GM12878 (cell line): ENCODE data around the gene FLT1. TPM values are rescaled to one million over a fixed set of nuclear protein-coding genes. Genes with fewer than 3 reads are reported as not detected.

Experiments
- ATAC-seq: fragments of 200-7000 bp; cut with Tn5 transposase; 3 replicates; pipeline ENCODE4 v1.9.1; 2020; ENCODE audit warnings: mild to moderate bottlenecking, moderate library complexity
- BruUV-seq: library from RNA; stranded (reverse); fragments of 400-500 nt; replicated peaks from 2 replicates; lab custom pipeline; 2021; lab: Mats Ljungman, UMichigan
- CTCF ChIA-PET: fragments of 300-600 bp; sonication (Branson Sonifier 250); formaldehyde crosslinking; extraction: SDS; loops from one replicate; lab custom pipeline; 2021; ENCODE audit warnings: inconsistent platforms; lab: Yijun Ruan, JAX
- POLR2A ChIA-PET: fragments of 350-600 bp; formaldehyde crosslinking; extraction: SDS; loops from one replicate; lab custom pipeline; 2021; ENCODE audit warnings: inconsistent platforms; lab: Charles Lee
- RAD21 ChIA-PET: fragments of 300-600 bp; sonication (Branson Sonifier 250); formaldehyde crosslinking; loops from one replicate; lab custom pipeline; 2023; ENCODE audit warnings: antibody characterized with exemption; ENCODE audit not compliant: unreplicated experiment; lab: Charles Lee
- SMC1A ChIA-PET: fragments of 300-600 bp; sonication (Branson Sonifier 250); formaldehyde crosslinking; loops from one replicate; lab custom pipeline; 2023; ENCODE audit not compliant: unreplicated experiment, uncharacterized antibody; lab: Charles Lee
- DNase-seq: peaks from one replicate; pipeline ENCODE4 v3.0.0-alpha.2; 2011; ENCODE audit warnings: low read depth, low spot score
- FAIRE-seq: peaks from 3 replicates; lab custom pipeline; 2011; peaks lifted over from hg19 to GRCh38; lab: Jason Lieb, UNC
- H2AFZ ChIP-seq: 2 replicates; pipeline ENCODE4 v1.6.0; 2011; ENCODE audit warnings: low read depth, low read length, control low read depth; ENCODE audit not compliant: control insufficient read depth
- H3K27ac ChIP-seq: 2 replicates; pipeline ENCODE4 v1.5.1; 2011; ENCODE audit warnings: control low read depth; ENCODE audit not compliant: control insufficient read depth, insufficient read depth
- H3K27me3 ChIP-seq, 2 experiments: replicated peaks in 1 of 2; 2 replicates each; pipeline versions ENCODE4 v1.6.0 to v1.6.1; 2011; ENCODE audit warnings: low read length in 1 of 2; ENCODE audit not compliant: control insufficient read depth in 2 of 2, insufficient read depth in 2 of 2
- H3K36me3 ChIP-seq, 2 experiments: 2 replicates each; pipeline ENCODE4 v1.5.1; 2011; ENCODE audit warnings: low read length in 1 of 2; ENCODE audit not compliant: control insufficient read depth in 2 of 2, insufficient read depth in 2 of 2
- H3K4me1 ChIP-seq: 2 replicates; pipeline ENCODE4 v1.6.1; 2011; ENCODE audit warnings: mild to moderate bottlenecking, low read length, moderate library complexity, mixed read lengths; ENCODE audit not compliant: control insufficient read depth, insufficient read depth
- H3K4me2 ChIP-seq: 2 replicates; pipeline ENCODE4 v1.6.0; 2011; ENCODE audit warnings: control low read depth; ENCODE audit not compliant: control insufficient read depth, insufficient read depth
- H3K4me3 ChIP-seq: fragments of 200-600 bp; sonication (generic); 2 replicates; pipeline ENCODE4 v1.5.1; 2016
- H3K79me2 ChIP-seq: 2 replicates; pipeline ENCODE4 v1.6.0; 2011; ENCODE audit warnings: low read length; ENCODE audit not compliant: control insufficient read depth, insufficient read depth
- H3K9ac ChIP-seq: 2 replicates; pipeline ENCODE4 v1.8.0; 2011; ENCODE audit warnings: low read length, control low read depth, mixed read lengths; ENCODE audit not compliant: control insufficient read depth, insufficient read depth
- H3K9me3 ChIP-seq: replicated peaks from 3 replicates; pipeline ENCODE4 v1.5.1; 2011; ENCODE audit warnings: mild to moderate bottlenecking, low read length; ENCODE audit not compliant: control insufficient read depth, insufficient read depth
- H4K20me1 ChIP-seq: 2 replicates; pipeline ENCODE4 v1.6.0; 2011; ENCODE audit not compliant: control insufficient read depth, insufficient read depth
- PKNOX1 ChIP-seq: fragments of 450-650 bp; IDR thresholded peaks from 2 replicates; pipeline ENCODE4 v1.6.1; 2016; ENCODE audit warnings: mild to moderate bottlenecking
- PML ChIP-seq: IDR thresholded peaks from 2 replicates; pipeline ENCODE4 v1.6.1; 2012; ENCODE audit warnings: low read length, inconsistent platforms
- POLR2AphosphoS5 ChIP-seq: IDR thresholded peaks from 2 replicates; pipeline ENCODE4 v1.6.1; 2011; ENCODE audit warnings: mild to moderate bottlenecking, low read length, inconsistent platforms
- RUNX3 ChIP-seq: IDR thresholded peaks from 2 replicates; pipeline ENCODE4 v1.6.1; 2012; ENCODE audit warnings: low read length, inconsistent platforms
- SMAD1 ChIP-seq: fragments of 450-650 bp; IDR thresholded peaks from 2 replicates; pipeline ENCODE4 v1.6.1; 2018; ENCODE audit warnings: mild to moderate bottlenecking, low read depth; ENCODE audit not compliant: partially characterized antibody
- SREBF1 ChIP-seq: IDR thresholded peaks from 2 replicates; pipeline ENCODE4 v1.6.1; 2012; ENCODE audit warnings: mild to moderate bottlenecking, low read length
- TCF7 ChIP-seq: IDR thresholded peaks from 2 replicates; pipeline ENCODE4 v1.6.1; 2014; ENCODE audit warnings: antibody characterized with exemption, borderline replicate concordance
- YY1 ChIP-seq: IDR thresholded peaks from 2 replicates; pipeline ENCODE4 v1.6.1; 2011; ENCODE audit warnings: low read depth, mild to moderate bottlenecking, low read length
- WGBS: methylation state at CpG from one replicate; pipeline ENCODE4 v1.1.6; 2016; ENCODE audit warnings: low lambda C conversion rate; ENCODE audit not compliant: insufficient replicate concordance, insufficient coverage; ENCODE audit errors: missing lambda C conversion rate; 5-methylcytosine and 5-hydroxymethylcytosine counted together
- in situ Hi-C: fragments of 300-500 bp; cut with MboI; formaldehyde crosslinking; loops from 9 replicates; pipeline ENCODE4 v1.14.3; 2018; ENCODE audit warnings: mixed read lengths
- intact Hi-C: fragments of 100-400 bp; cut with micrococcal nuclease; formaldehyde crosslinking; loops from one replicate; pipeline ENCODE4 v1.14.2; 2022; ENCODE audit not compliant: unreplicated experiment
- polyA plus RNA-seq, 11 experiments: library from polyadenylated mRNA; depleted of rRNA in 4 of 11; unstranded in 6 of 11; stranded (reverse) in 5 of 11; fragments of >200 nt; fragmentation: Nextera tagmentation in 4 of 11; fragmentation: Illumina TruSeq in 1 of 11; extraction: Ambion mirVana in 4 of 11; extraction: Trizol in 1 of 11; gene quantifications; 1 replicate in 1 of 11; 2 replicates in 10 of 11; pipeline versions ENCODE4 v1.2.1 to v1.2.3, GENCODE V29; 2011 to 2016; ENCODE audit warnings: inconsistent platforms in 2 of 11, missing spikeins in 2 of 11, low read depth in 1 of 11
- total RNA-seq, 4 experiments: library from RNA; depleted of rRNA in 3 of 4; stranded (reverse); fragments of >200 nt in 3 of 4; fragmentation: Illumina TruSeq in 1 of 4; extraction: Trizol in 1 of 4; gene quantifications; 2 replicates each; pipeline versions ENCODE4 v1.2.1 to v1.2.3, GENCODE V29; 2013 to 2021

FLT1 gene
- total and polyA plus RNA-seq, 10 of the 15 experiments (the other 5 are each of a cell fraction or from before 2014, with no cell fraction given), result 0.55 to 5.6 (median 0.84) TPM

DNA sequence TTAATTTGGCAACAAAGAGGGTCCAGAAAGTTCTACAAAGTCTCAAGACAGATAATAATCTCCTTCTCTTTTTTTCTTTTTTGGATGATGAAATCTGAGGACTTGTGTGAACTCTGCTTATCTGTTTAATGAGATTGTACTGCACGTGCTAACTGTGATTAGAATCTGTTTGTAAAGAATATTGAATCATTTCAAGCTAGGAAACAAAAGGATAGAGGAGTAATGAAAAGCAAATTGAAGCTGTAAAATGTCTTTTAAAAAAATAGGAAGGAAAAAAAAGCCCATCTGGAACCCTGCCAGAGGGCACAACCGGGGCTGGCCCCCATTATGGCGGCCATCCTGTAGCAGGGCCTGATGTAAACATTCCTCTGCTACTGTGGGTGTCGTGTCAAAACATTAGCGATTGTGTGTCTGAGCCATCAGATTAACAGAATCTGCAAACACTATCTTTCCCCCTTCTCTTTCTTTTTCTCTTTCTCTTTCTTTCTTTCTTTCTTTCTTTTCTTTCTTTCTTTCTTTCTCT, 83.0 kb downstream of the FLT1 start:
- RAD21 ChIA-PET, result interaction anchor here (0.7 kb wide), 2 partner anchors 11 to 356 kb away, joined by 3 to 6 read pairs; no protein-coding TSS in a partner anchor
- no TSS peak for BruUV-seq
- DNase-seq (no peak), ATAC-seq (no peak), FAIRE-seq (no peak)
- H2AFZ ChIP-seq, result no peak overlapping the region; the same call in none of the 2 replicates
- H3K4me1 ChIP-seq, result peaks cover 38% of the 10 kb centered on the region
- H4K20me1 ChIP-seq, result no peaks in the 10 kb centered on the region
- H3K4me2 ChIP-seq, result no peak overlapping the region
- in situ Hi-C loops, result no loop called here
- H3K27me3 ChIP-seq, result no peaks in the 10 kb centered on the region
- no peaks in the 10 kb centered on the region; the same call in 2 of the 3 replicates for H3K9me3 ChIP-seq
- H3K36me3 ChIP-seq, result no peaks in the 10 kb centered on the region
- POLR2A ChIA-PET, result interaction anchor here (0.7 kb wide), 1 partner anchor 32 kb away, joined by 8 read pairs; no protein-coding TSS in a partner anchor
- CTCF ChIA-PET, result interaction anchor here (1.0 to 1.6 kb wide), 2 partner anchors 18 to 200 kb away, joined by 3 to 4 read pairs; no protein-coding TSS in a partner anchor
- no peak overlapping the region for H3K4me3 ChIP-seq
- H3K27ac ChIP-seq, result no peak overlapping the region
- SMC1A ChIA-PET, result interaction anchor here (0.6 kb wide), 1 partner anchor 14 kb away, joined by 3 read pairs; no protein-coding TSS in a partner anchor
- no peaks in the 10 kb centered on the region for H3K79me2 ChIP-seq
- no peak overlapping the region for H3K9ac ChIP-seq
- TF ChIP-seq PML (no peak), YY1 (peak; percentile 69; the same call in 1 of the 2 replicates), SMAD1 (no peak), POLR2AphosphoS5 (no peak), SREBF1 (no peak)
- intact Hi-C loops, result no loop called here
- 39% methylated on average over 5 of the region's 5 CpGs for WGBS

DNA sequence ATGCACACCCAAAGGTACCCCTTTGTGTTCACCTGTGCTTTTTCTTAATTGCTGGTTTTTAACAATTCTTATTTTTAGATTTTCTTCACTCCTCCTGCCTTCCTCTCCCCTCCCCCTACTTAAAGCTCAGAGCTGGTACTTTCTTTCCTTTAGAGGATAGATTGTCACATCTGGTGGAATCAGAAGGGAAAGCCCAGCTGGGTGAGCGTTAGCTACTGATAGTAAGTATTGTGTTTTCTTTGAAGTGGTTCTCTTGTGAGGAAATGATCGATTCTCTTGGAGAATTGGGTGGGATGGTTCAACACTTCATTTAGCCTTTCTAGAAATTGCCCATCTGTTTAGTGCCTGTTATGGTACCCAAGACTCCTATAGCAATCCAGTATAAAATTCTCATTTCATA, 84.8 kb downstream of the FLT1 start:
- BruUV-seq, result no TSS peak
- Histone ChIP-seq H2AFZ (no peak overlapping the region), H3K9me3 (no peaks in the 10 kb centered on the region), H3K4me2 (no peak overlapping the region), H3K4me1 (peaks cover 38% of the 10 kb centered on the region), H3K36me3 (no peaks in the 10 kb centered on the region), H4K20me1 (no peaks in the 10 kb centered on the region), H3K9ac (no peak overlapping the region), H3K27me3 (no peaks in the 10 kb centered on the region), H3K4me3 (no peak overlapping the region), H3K79me2 (no peaks in the 10 kb centered on the region), H3K27ac (no peak overlapping the region)
- POLR2A ChIA-PET, result interaction anchor here (0.5 to 1.3 kb wide), 5 partner anchors 9 to 576 kb away, joined by 3 to 5 read pairs (median 3); no protein-coding TSS in a partner anchor
- no peak for FAIRE-seq
- in situ Hi-C loops, result no loop called here
- CTCF ChIA-PET, result interaction anchor here (0.6 to 1.6 kb wide), 7 partner anchors 14 to 232 kb away, joined by 3 read pairs; no protein-coding TSS in a partner anchor
- intact Hi-C loops, result no loop called here
- no peak for DNase-seq
- WGBS, result 23% methylated on average over 2 of the region's 2 CpGs
- peak; percentile 28; the same call in 2 of the 3 replicates for ATAC-seq
- SMC1A ChIA-PET, result interaction anchor here (0.6 to 2.2 kb wide), 13 partner anchors 9 to 902 kb away, joined by 3 to 10 read pairs (median 3); no protein-coding TSS in a partner anchor
- TF ChIP-seq TCF7 (peak; percentile 65; the same call in 1 of the 2 replicates), PKNOX1 (no peak), RUNX3 (peak; percentile 46)
- RAD21 ChIA-PET, result interaction anchor here (0.9 to 1.7 kb wide), 4 partner anchors 10 to 248 kb away, joined by 3 to 6 read pairs (median 3); no protein-coding TSS in a partner anchor
